ENCODE results near the gene ARSG. TPM values are rescaled to one million over a fixed set of nuclear protein-coding genes. Genes with fewer than 3 reads are reported as not detected.
"Not testable (repeated sequence)": the region's sequence is repeated elsewhere in the genome, so short reads cannot be mapped to it uniquely, and the experiment has no call there.

Gene ARSG
- total and polyA plus RNA-seq, 9 of the 15 experiments (the other 6 are each of a cell fraction or from before 2014, with no cell fraction given) = 1.0 to 5.6 (median 1.8) TPM

DNA sequence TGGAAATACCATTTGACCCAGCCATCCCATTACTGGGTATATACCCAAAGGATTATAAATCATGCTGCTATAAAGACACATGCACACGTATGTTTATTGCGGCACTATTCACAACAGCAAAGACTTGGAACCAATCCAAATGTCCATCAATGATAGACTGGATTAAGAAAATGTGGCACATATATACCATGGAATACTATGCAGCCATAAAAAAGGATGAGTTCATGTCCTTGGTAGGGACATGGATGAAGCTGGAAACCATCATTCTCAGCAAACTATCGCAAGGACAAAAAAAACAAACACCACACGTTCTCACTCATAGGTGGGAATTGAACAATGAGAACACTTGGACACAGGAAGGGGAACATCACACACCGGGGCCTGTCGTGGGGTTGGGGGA is 9.3 kb upstream of the ARSG start:
- H2AFZ ChIP-seq (ENCODE audit: low read depth, low read length); FAIRE-seq; POLR2A ChIA-PET; BruUV-seq (replicated peaks); H3K4me2 ChIP-seq (ENCODE audit: insufficient read depth, low read length); intact Hi-C loops (cut with micrococcal nuclease); H3K9ac ChIP-seq (ENCODE audit: insufficient read depth in 1 of 2, low read depth in 2 of 2, low read length in 2 of 2); H4K20me1 ChIP-seq (replicated peaks; ENCODE audit: control insufficient read depth, insufficient read depth, low read length); H3K79me2 ChIP-seq (ENCODE audit: control insufficient read depth, insufficient read depth, low read length); H3K27me3 ChIP-seq (ENCODE audit: control insufficient read depth in 2 of 2, insufficient read depth in 2 of 2, low read length in 2 of 2); H3K4me3 ChIP-seq; H3K9me1 ChIP-seq (ENCODE audit: control insufficient read depth, insufficient read depth, low read length); H3K36me3 ChIP-seq (ENCODE audit: control insufficient read depth, insufficient read depth, low read length); H3K4me1 ChIP-seq (replicated peaks in 1 of 2; ENCODE audit: control insufficient read depth in 2 of 2, insufficient read depth in 2 of 2, low read length in 2 of 2); ATAC-seq; in situ Hi-C loops (cut with MboI); H3K9me3 ChIP-seq (replicated peaks; ENCODE audit: control insufficient read depth, insufficient read depth, low read depth, low read length); CTCF ChIA-PET (ENCODE audit: low intra/inter-chr PET ratio); H3K27ac ChIP-seq (ENCODE audit: extremely low read depth, low read depth, low read length); DNase-seq (ENCODE audit: extremely low read depth in 1 of 4, low spot score in 3 of 4): not testable (repeated sequence)
- no CpG with 5 or more reads among the region's 6 CpGs for WGBS (ENCODE audit: insufficient coverage, low coverage, missing lambda C conversion rate)

- ATAC-seq (no peak), DNase-seq (ENCODE audit: extremely low read depth in 1 of 4, low spot score in 3 of 4) (peak in 2 of 4 experiments; percentile 40 to 44), FAIRE-seq (peak; percentile 77)
- Histone ChIP-seq H3K27ac (ENCODE audit: extremely low read depth, low read depth, low read length) (no peak overlapping the region), H3K27me3 (ENCODE audit: control insufficient read depth in 2 of 2, insufficient read depth in 2 of 2, low read length in 2 of 2) (no peaks in the 10 kb centered on the region; a peak in 1 of 5 replicates), H3K4me1 (replicated peaks in 1 of 2; ENCODE audit: control insufficient read depth in 2 of 2, insufficient read depth in 2 of 2, low read length in 2 of 2) (peaks cover 8 to 22% of the 10 kb centered on the region in 2 experiments), H3K36me3 (ENCODE audit: control insufficient read depth, insufficient read depth, low read length) (no peaks in the 10 kb centered on the region), H3K4me2 (ENCODE audit: insufficient read depth, low read length) (no peak overlapping the region), H3K9ac (ENCODE audit: insufficient read depth in 1 of 2, low read depth in 2 of 2, low read length in 2 of 2) (no peak overlapping the region), H3K4me3 (no peak overlapping the region), H3K9me3 (replicated peaks; ENCODE audit: control insufficient read depth, insufficient read depth, low read depth, low read length) (no peaks in the 10 kb centered on the region), H2AFZ (ENCODE audit: low read depth, low read length) (no peak overlapping the region), H3K9me1 (ENCODE audit: control insufficient read depth, insufficient read depth, low read length) (no peaks in the 10 kb centered on the region), H3K79me2 (ENCODE audit: control insufficient read depth, insufficient read depth, low read length) (no peaks in the 10 kb centered on the region), H4K20me1 (replicated peaks; ENCODE audit: control insufficient read depth, insufficient read depth, low read length) (no peaks in the 10 kb centered on the region)
- intact Hi-C loops (cut with micrococcal nuclease) (no loop called here), in situ Hi-C loops (cut with MboI) (no loop called here)
- 38% methylated on average over 5 of the region's 5 CpGs for WGBS (ENCODE audit: insufficient coverage, low coverage, missing lambda C conversion rate)
- no TSS peak for BruUV-seq (replicated peaks)
- ChIA-PET CTCF (ENCODE audit: low intra/inter-chr PET ratio) (no interaction called here), POLR2A (no interaction called here)
- TF ChIP-seq BRF1 (IDR thresholded peaks at IDR 0.05; ENCODE audit: borderline replicate concordance, extremely low read depth, insufficient read length) = no peak
- TF ChIP-seq ATF6 (CRISPR knock-in tag; IDR thresholded peaks at IDR 0.05) = no peak
- TF ChIP-seq RBM22 (IDR thresholded peaks at IDR 0.05; ENCODE audit: low read depth, low read length, poor library complexity, severe bottlenecking) = no peak
- TF ChIP-seq ZNF239 (CRISPR knock-in tag; IDR thresholded peaks at IDR 0.05) = no peak
- no peak for TF ChIP-seq ZNF165 (CRISPR knock-in tag; IDR thresholded peaks at IDR 0.05; ENCODE audit: borderline replicate concordance)
- no peak for TF ChIP-seq ZBED1 (IDR thresholded peaks at IDR 0.05)
- no peak for TF ChIP-seq NCOA6 (IDR thresholded peaks at IDR 0.05)
- no peak for TF ChIP-seq POLR3A (IDR thresholded peaks at IDR 0.05; ENCODE audit: borderline replicate concordance, extremely low read depth, insufficient read depth, insufficient read length)
- no peak for TF ChIP-seq ZBTB33 (CRISPR knock-in tag; IDR thresholded peaks at IDR 0.05)
- no peak for TF ChIP-seq HMG20B (CRISPR knock-in tag; IDR thresholded peaks at IDR 0.05)
- TF ChIP-seq HOMEZ (CRISPR knock-in tag; IDR thresholded peaks at IDR 0.05) = no peak
Observed at GRCh38 chr17:68288375-68288774, 2.9 kb upstream of the ARSG start.
